Neural crest cell (in vitro differentiated cells): ENCODE results near the gene ETNPPL. TPM values are rescaled to one million over a fixed set of nuclear protein-coding genes. Genes with fewer than 3 reads are reported as not detected.
"Not testable (repeated sequence)": the region's sequence is repeated elsewhere in the genome, so short reads cannot be mapped to it uniquely, and the experiment has no call there.

Experiments used
- DNase-seq: peaks from one replicate; pipeline ENCODE4 v3.0.0; 2021; ENCODE audit warnings: low read depth, mixed read lengths, low spot score
- H3K27ac Mint-ChIP-seq: one replicate; pipeline ENCODE4 v1.8.0; 2021; ENCODE audit warnings: mild to moderate bottlenecking, mixed read lengths; ENCODE audit not compliant: unreplicated experiment
- H3K27me3 Mint-ChIP-seq: 2 replicates; pipeline ENCODE4 v1.8.0; 2021; ENCODE audit warnings: low read depth, mild to moderate bottlenecking, mixed read lengths
- H3K36me3 Mint-ChIP-seq: 2 replicates; pipeline ENCODE4 v1.8.0; 2021; ENCODE audit warnings: low read depth, mild to moderate bottlenecking, mixed read lengths
- H3K4me1 Mint-ChIP-seq: 2 replicates; pipeline ENCODE4 v1.8.0; 2021; ENCODE audit warnings: mixed read lengths
- H3K4me3 Mint-ChIP-seq: one replicate; pipeline ENCODE4 v1.8.0; 2021; ENCODE audit warnings: mild to moderate bottlenecking, mixed read lengths
- H3K9me3 Mint-ChIP-seq: 2 replicates; pipeline ENCODE4 v1.8.0; 2021; ENCODE audit warnings: mixed read lengths
- total RNA-seq: library from RNA; stranded (reverse); gene quantifications from 2 replicates; pipeline ENCODE4 v1.2.1, GENCODE V29; 2021
- TF ChIP-seq, protein P1 (sequence below): fragments of 200-600 bp; sonication (generic); conservative IDR thresholded peaks from 2 replicates; pipeline ENCODE4 v1.5.0; 2021; ENCODE audit warnings: antibody characterized with exemption, mild to moderate bottlenecking

Gene ETNPPL
- total RNA-seq, 1 donor from 2014 or later = 0.84 TPM

DNA sequence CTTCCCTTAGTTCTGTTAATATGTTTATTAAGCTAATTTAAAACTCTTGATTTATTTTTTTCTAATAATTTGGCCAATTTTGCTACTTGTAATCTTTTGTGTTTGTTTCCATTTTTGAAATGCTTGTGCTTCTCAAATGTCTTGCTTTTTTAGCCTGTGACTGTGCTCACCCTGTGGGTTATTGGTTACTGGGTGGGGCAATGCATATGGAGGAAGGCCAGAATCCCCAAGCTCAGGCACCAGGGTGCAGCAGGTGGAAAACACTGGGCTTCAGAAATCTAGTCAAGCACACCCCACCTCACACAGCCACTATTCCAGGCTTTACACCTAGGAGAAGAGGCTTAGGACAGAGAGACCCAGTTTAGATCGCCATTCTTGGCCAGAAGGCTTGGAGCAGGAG lies 33.1 kb downstream of the ETNPPL start:
- H3K36me3 Mint-ChIP-seq = peaks cover 5% of the 10 kb centered on the region
- no peak overlapping the region for H3K4me3 Mint-ChIP-seq
- no peaks in the 10 kb centered on the region for H3K4me1 Mint-ChIP-seq
- no peak for DNase-seq
- TF ChIP-seq, protein P1, sequence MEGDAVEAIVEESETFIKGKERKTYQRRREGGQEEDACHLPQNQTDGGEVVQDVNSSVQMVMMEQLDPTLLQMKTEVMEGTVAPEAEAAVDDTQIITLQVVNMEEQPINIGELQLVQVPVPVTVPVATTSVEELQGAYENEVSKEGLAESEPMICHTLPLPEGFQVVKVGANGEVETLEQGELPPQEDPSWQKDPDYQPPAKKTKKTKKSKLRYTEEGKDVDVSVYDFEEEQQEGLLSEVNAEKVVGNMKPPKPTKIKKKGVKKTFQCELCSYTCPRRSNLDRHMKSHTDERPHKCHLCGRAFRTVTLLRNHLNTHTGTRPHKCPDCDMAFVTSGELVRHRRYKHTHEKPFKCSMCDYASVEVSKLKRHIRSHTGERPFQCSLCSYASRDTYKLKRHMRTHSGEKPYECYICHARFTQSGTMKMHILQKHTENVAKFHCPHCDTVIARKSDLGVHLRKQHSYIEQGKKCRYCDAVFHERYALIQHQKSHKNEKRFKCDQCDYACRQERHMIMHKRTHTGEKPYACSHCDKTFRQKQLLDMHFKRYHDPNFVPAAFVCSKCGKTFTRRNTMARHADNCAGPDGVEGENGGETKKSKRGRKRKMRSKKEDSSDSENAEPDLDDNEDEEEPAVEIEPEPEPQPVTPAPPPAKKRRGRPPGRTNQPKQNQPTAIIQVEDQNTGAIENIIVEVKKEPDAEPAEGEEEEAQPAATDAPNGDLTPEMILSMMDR = no peak
- peaks cover 4% of the 10 kb centered on the region for H3K9me3 Mint-ChIP-seq
- no peaks in the 10 kb centered on the region for H3K27me3 Mint-ChIP-seq
- H3K27ac Mint-ChIP-seq = no peak overlapping the region

- H3K36me3 Mint-ChIP-seq = peaks cover 8% of the 10 kb centered on the region
- H3K4me1 Mint-ChIP-seq = no peaks in the 10 kb centered on the region
- TF ChIP-seq, protein P1 = no peak
- no peak overlapping the region for H3K27ac Mint-ChIP-seq
- no peaks in the 10 kb centered on the region for H3K27me3 Mint-ChIP-seq
- no peak for DNase-seq
- H3K4me3 Mint-ChIP-seq = no peak overlapping the region
- peaks cover 12% of the 10 kb centered on the region for H3K9me3 Mint-ChIP-seq
Observed at GRCh38 chr4:108725457-108725856, 37.4 kb downstream of the ETNPPL start.

DNA sequence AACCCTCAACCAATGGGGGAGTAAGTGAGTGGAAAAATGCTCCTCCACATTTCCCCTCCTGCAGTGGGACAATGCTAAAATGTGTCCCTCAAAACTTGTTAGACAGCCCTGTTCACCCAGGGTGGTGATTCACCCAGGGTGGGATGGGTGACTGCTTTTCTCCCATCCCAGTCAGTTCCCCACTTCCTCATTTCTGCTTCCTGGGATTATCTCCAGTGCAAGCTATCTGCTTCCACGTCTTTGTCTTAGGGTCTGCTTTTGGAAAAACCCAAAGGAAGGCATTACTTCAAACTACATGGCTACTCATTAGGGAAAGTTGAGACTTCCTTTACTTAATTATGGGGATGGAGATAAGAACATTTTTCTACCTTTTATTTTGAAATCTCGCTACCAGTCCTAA lies 45.5 kb downstream of the ETNPPL start:
- Mint-ChIP-seq H3K27ac (no peak overlapping the region), H3K36me3 (no peaks in the 10 kb centered on the region), H3K4me3 (no peak overlapping the region), H3K9me3 (peaks cover 5% of the 10 kb centered on the region), H3K27me3 (no peaks in the 10 kb centered on the region), H3K4me1 (no peaks in the 10 kb centered on the region)
- DNase-seq = no peak
- TF ChIP-seq, protein P1 = no peak

GRCh38 chr4:108716340-108716739 lies 46.5 kb downstream of the ETNPPL start:
- no peak overlapping the region for H3K4me3 Mint-ChIP-seq
- H3K27ac Mint-ChIP-seq = no peak overlapping the region
- no peaks in the 10 kb centered on the region for H3K27me3 Mint-ChIP-seq
- H3K9me3 Mint-ChIP-seq = peaks cover 5% of the 10 kb centered on the region
- H3K4me1 Mint-ChIP-seq = no peaks in the 10 kb centered on the region
- no peaks in the 10 kb centered on the region for H3K36me3 Mint-ChIP-seq
- TF ChIP-seq, protein P1 = no peak
- no peak for DNase-seq

- Mint-ChIP-seq H3K36me3 (no peaks in the 10 kb centered on the region), H3K9me3 (peaks cover 2% of the 10 kb centered on the region), H3K27ac (no peak overlapping the region), H3K4me1 (no peaks in the 10 kb centered on the region), H3K4me3 (no peak overlapping the region), H3K27me3 (no peaks in the 10 kb centered on the region)
- TF ChIP-seq, protein P1 = no peak
- no peak for DNase-seq
Observed at GRCh38 chr4:108714880-108715279, 48.0 kb downstream of the ETNPPL start.

- not testable (repeated sequence) for H3K27ac Mint-ChIP-seq, H3K4me1 Mint-ChIP-seq, H3K27me3 Mint-ChIP-seq, DNase-seq, H3K9me3 Mint-ChIP-seq, H3K4me3 Mint-ChIP-seq, H3K36me3 Mint-ChIP-seq
Observed at GRCh38 chr4:108710578-108710977, 52.3 kb downstream of the ETNPPL start.
